ENCODE data around the gene U2AF1L4. TPM values are rescaled to one million over a fixed set of nuclear protein-coding genes. Genes with fewer than 3 reads are reported as not detected.

The U2AF1L4 gene
- total RNA-seq, 2 experiments from 2014 or later: 16.1 to 35.2 TPM

DNA sequence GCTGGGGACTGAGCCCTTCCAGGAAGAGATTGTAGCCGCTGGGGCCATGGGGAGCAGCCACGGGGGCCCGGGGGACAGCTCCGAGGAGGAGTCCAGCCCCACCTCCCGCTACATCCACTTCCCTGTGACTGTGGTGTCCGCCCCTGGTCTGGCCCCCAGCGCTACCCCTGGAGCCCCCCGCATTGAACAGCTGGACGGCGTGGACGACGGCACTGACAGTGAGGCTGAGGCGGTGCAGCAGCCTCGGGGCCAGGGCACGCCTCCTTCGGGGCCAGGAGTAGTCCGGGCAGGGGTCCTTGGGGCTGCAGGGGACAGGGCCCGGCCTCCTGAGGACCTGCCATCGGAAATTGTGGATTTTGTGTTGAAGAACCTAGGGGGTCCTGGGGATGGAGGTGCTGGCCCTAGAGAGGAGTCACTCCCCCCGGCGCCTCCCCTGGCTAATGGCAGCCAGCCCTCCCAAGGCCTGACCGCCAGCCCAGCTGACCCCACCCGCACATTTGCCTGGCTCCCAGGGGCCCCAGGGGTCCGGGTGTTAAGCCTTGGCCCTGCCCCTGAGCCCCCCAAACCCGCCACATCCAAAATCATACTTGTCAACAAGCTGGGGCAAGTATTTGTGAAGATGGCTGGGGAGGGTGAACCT is 12.6 kb downstream of the U2AF1L4 start:
- CTCF ChIA-PET (ENCODE audit: unreplicated experiment): no interaction called here
- Histone ChIP-seq H4K20me1 (ENCODE audit: insufficient read depth, low read length) (no peaks in the 10 kb centered on the region), H2AFZ (ENCODE audit: low read length) (no peak overlapping the region), H3K36me3 (ENCODE audit: insufficient read depth, low read length) (peaks cover 98% of the 10 kb centered on the region), H3K9me3 (ENCODE audit: low read length) (no peaks in the 10 kb centered on the region), H3K4me3 (ENCODE audit: low read depth, low read length, poor library complexity, severe bottlenecking) (no peak overlapping the region), H3K9me2 (ENCODE audit: insufficient read depth, low read length) (no peaks in the 10 kb centered on the region), H3K79me2 (ENCODE audit: insufficient read depth, low read depth, low read length) (no peaks in the 10 kb centered on the region), H3K4me2 (ENCODE audit: low read length) (no peak overlapping the region), H3K27ac (ENCODE audit: low read depth, low read length, poor library complexity, severe bottlenecking) (no peak overlapping the region), H3K4me1 (ENCODE audit: insufficient read depth, low read length, poor library complexity, severe bottlenecking) (peaks cover 13% of the 10 kb centered on the region)
- intact Hi-C loops (cut with micrococcal nuclease; ENCODE audit: unreplicated experiment): no loop called here
- TF ChIP-seq EZH2phosphoT487 (IDR thresholded peaks at IDR 0.05; ENCODE audit: borderline replicate concordance, low read depth, low read length): no peak
- TF ChIP-seq, protein P1, sequence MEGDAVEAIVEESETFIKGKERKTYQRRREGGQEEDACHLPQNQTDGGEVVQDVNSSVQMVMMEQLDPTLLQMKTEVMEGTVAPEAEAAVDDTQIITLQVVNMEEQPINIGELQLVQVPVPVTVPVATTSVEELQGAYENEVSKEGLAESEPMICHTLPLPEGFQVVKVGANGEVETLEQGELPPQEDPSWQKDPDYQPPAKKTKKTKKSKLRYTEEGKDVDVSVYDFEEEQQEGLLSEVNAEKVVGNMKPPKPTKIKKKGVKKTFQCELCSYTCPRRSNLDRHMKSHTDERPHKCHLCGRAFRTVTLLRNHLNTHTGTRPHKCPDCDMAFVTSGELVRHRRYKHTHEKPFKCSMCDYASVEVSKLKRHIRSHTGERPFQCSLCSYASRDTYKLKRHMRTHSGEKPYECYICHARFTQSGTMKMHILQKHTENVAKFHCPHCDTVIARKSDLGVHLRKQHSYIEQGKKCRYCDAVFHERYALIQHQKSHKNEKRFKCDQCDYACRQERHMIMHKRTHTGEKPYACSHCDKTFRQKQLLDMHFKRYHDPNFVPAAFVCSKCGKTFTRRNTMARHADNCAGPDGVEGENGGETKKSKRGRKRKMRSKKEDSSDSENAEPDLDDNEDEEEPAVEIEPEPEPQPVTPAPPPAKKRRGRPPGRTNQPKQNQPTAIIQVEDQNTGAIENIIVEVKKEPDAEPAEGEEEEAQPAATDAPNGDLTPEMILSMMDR (conservative IDR thresholded peaks at IDR 0.05; ENCODE audit: low read length): no peak
- POLR2A ChIA-PET: no interaction called here
- BruUV-seq (replicated peaks): no TSS peak
- DNase-seq (ENCODE audit: low spot score): no peak

DNA sequence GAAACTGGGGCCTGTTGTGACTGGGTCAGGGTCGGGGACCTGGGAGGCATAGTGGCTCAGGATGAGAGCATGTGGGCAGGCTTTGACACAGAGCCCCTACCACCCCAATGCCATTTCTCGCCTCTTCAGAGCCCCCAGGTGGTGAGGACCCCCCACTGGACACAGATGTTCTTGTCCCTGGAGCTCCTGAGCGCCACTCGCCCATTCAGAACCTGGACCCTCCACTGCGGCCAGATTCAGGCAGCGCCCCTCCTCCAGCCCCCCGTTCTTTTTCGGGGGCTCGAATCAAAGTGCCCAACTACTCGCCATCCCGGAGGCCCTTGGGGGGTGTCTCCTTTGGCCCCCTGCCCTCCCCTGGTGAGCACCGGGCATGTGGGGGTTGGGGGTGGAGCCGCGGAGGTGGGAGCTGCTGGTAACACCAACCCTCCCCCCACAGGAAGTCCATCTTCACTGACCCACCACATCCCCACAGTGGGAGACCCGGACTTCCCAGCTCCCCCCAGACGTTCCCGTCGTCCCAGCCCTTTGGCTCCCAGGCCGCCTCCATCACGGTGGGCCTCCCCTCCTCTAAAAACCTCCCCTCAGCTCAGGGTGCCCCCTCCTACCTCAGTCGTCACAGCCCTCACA is 13.3 kb downstream of the U2AF1L4 start:
- no peak for DNase-seq (ENCODE audit: low spot score)
- Histone ChIP-seq H4K20me1 (ENCODE audit: insufficient read depth, low read length) (no peaks in the 10 kb centered on the region), H3K36me3 (ENCODE audit: insufficient read depth, low read length) (peaks cover 99% of the 10 kb centered on the region), H3K4me3 (ENCODE audit: low read depth, low read length, poor library complexity, severe bottlenecking) (no peak overlapping the region), H3K4me2 (ENCODE audit: low read length) (no peak overlapping the region), H3K9me2 (ENCODE audit: insufficient read depth, low read length) (no peaks in the 10 kb centered on the region), H3K27ac (ENCODE audit: low read depth, low read length, poor library complexity, severe bottlenecking) (no peak overlapping the region), H3K9me3 (ENCODE audit: low read length) (no peaks in the 10 kb centered on the region), H3K79me2 (ENCODE audit: insufficient read depth, low read depth, low read length) (no peaks in the 10 kb centered on the region), H3K4me1 (ENCODE audit: insufficient read depth, low read length, poor library complexity, severe bottlenecking) (peaks cover 5% of the 10 kb centered on the region), H2AFZ (ENCODE audit: low read length) (no peak overlapping the region)
- POLR2A ChIA-PET: no interaction called here
- CTCF ChIA-PET (ENCODE audit: unreplicated experiment): no interaction called here
- intact Hi-C loops (cut with micrococcal nuclease; ENCODE audit: unreplicated experiment): no loop called here
- no TSS peak for BruUV-seq (replicated peaks)
- no peak for TF ChIP-seq EZH2phosphoT487 (IDR thresholded peaks at IDR 0.05; ENCODE audit: borderline replicate concordance, low read depth, low read length)
- TF ChIP-seq, protein P1 (conservative IDR thresholded peaks at IDR 0.05; ENCODE audit: low read length): no peak

DNA sequence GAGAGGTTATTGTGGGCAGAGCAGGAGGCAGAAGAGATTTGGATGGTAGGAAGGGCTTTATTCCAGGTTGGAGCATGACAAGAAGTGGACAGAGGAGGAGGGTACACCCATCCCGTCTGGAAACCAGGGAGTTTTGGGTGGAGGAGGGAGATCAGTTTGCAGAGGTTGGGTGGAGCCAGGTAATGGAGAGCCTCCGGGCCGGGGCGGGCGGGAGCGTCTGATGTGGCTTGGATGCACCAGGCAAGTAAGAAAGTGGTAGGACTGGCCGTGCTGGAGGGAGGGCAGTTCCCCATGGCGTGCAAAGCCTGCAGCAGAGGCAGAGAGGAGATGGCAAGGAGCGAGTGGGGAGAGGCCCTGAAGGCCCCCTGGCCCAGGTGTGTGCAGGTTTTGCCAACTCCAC is 13.9 kb downstream of the U2AF1L4 start:
- H3K9me3 ChIP-seq (ENCODE audit: low read length): no peaks in the 10 kb centered on the region
- no peak overlapping the region for H3K4me2 ChIP-seq (ENCODE audit: low read length)
- H3K27ac ChIP-seq (ENCODE audit: low read depth, low read length, poor library complexity, severe bottlenecking): no peak overlapping the region
- no peaks in the 10 kb centered on the region for H4K20me1 ChIP-seq (ENCODE audit: insufficient read depth, low read length)
- H3K79me2 ChIP-seq (ENCODE audit: insufficient read depth, low read depth, low read length): no peaks in the 10 kb centered on the region
- DNase-seq (ENCODE audit: low spot score): no peak
- no peaks in the 10 kb centered on the region for H3K9me2 ChIP-seq (ENCODE audit: insufficient read depth, low read length)
- H3K4me3 ChIP-seq (ENCODE audit: low read depth, low read length, poor library complexity, severe bottlenecking): no peak overlapping the region
- TF ChIP-seq, protein P1 (conservative IDR thresholded peaks at IDR 0.05; ENCODE audit: low read length): no peak
- TF ChIP-seq EZH2phosphoT487 (IDR thresholded peaks at IDR 0.05; ENCODE audit: borderline replicate concordance, low read depth, low read length): no peak
- BruUV-seq (replicated peaks): no TSS peak
- H3K4me1 ChIP-seq (ENCODE audit: insufficient read depth, low read length, poor library complexity, severe bottlenecking): no peaks in the 10 kb centered on the region
- H2AFZ ChIP-seq (ENCODE audit: low read length): no peak overlapping the region
- peaks cover 96% of the 10 kb centered on the region for H3K36me3 ChIP-seq (ENCODE audit: insufficient read depth, low read length)
- ChIA-PET CTCF (ENCODE audit: unreplicated experiment) (no interaction called here), POLR2A (no interaction called here)
- intact Hi-C loops (cut with micrococcal nuclease; ENCODE audit: unreplicated experiment): no loop called here

All from OCI-LY7 (cell line).